HAP-1 (cell line): ENCODE measurements around the gene RFT1.
A peak's percentile ranks its signal among the peaks of the same experiment; 100 is the strongest.

Experiments used
- DNase-seq, 2 experiments: peaks; one replicate each; pipeline ENCODE4 v3.0.0-alpha.2; 2016 to 2020; ENCODE audit warnings: low spot score in 2 of 2
- H3K27me3 ChIP-seq: fragments of 250-450 bp; sonication (Bioruptor Pico); 2 replicates; pipeline ENCODE4 v1.5.1; 2020; ENCODE audit warnings: low read depth, mild to moderate bottlenecking, moderate library complexity
- H3K36me3 ChIP-seq: fragments of 250-450 bp; sonication (Bioruptor Pico); replicated peaks from 2 replicates; pipeline ENCODE4 v1.5.1; 2020; ENCODE audit warnings: mild to moderate bottlenecking
- H3K4me1 ChIP-seq: fragments of 250-450 bp; sonication (Bioruptor Pico); 2 replicates; pipeline ENCODE4 v1.5.1; 2020; ENCODE audit warnings: mild to moderate bottlenecking
- H3K4me3 ChIP-seq: fragments of 250-450 bp; sonication (Bioruptor Pico); 2 replicates; pipeline ENCODE4 v1.5.1; 2020; ENCODE audit warnings: mild to moderate bottlenecking, moderate library complexity
- H3K9me3 ChIP-seq: fragments of 250-450 bp; sonication (Bioruptor Pico); 2 replicates; pipeline ENCODE4 v1.5.1; 2020; ENCODE audit warnings: mild to moderate bottlenecking, moderate library complexity
- in situ Hi-C: fragments of 300-500 bp; cut with MboI; formaldehyde crosslinking; loops from 3 replicates; pipeline ENCODE4 v1.14.3; 2020; ENCODE audit warnings: low sequenced_read_pairs, inconsistent platforms, mixed read lengths

Gene RFT1

DNA sequence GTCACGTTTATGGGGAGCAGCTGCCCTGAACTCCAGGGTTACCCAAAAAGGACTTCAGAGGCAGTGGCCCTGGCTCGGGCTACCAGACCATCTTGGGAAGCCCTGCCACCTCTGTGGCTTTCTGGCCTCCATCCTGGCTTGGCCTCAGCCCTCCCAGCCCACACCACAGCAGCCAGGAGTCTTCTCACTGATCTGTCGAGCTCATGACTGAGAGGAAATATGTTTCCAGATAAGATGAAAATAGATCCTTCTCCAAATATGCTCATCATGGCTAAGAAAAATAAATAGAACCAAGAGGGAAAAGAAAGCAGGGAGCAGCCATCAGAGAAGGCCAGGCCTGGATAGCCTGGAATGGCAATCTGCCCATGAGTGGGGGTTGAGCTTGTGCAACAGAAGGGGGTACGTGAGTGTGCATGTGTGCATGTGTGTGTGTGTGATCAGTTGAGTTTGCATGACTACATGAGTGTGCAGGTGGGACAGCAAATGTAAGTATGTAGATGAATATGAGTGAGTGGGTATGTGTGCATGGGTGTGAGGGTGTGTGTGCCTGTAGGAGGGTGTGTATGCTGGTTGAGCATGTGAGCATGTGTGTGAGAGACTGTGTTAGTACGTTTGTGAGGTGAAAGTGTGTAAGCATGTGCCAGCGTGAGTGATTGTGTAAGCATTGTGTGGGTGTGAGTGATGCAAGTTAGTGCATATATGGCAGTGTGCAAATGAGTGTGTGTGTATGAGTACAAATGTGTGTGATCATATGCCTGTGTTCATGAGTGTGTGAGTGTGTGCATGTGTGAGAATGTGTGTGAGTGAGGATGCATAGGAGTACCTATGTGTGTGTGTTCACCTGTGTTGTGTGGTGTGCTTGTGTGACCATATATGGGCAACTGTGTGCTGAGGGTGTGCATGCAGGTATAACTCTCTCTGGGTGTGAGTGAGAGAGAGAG, 9.9 kb upstream of the RFT1 start:
- H3K27me3 ChIP-seq, result no peaks in the 10 kb centered on the region
- no peaks in the 10 kb centered on the region for H3K36me3 ChIP-seq
- no peaks in the 10 kb centered on the region for H3K9me3 ChIP-seq
- in situ Hi-C loops, result no loop called here
- H3K4me3 ChIP-seq, result no peak overlapping the region
- no peak for DNase-seq
- no peaks in the 10 kb centered on the region for H3K4me1 ChIP-seq

DNA sequence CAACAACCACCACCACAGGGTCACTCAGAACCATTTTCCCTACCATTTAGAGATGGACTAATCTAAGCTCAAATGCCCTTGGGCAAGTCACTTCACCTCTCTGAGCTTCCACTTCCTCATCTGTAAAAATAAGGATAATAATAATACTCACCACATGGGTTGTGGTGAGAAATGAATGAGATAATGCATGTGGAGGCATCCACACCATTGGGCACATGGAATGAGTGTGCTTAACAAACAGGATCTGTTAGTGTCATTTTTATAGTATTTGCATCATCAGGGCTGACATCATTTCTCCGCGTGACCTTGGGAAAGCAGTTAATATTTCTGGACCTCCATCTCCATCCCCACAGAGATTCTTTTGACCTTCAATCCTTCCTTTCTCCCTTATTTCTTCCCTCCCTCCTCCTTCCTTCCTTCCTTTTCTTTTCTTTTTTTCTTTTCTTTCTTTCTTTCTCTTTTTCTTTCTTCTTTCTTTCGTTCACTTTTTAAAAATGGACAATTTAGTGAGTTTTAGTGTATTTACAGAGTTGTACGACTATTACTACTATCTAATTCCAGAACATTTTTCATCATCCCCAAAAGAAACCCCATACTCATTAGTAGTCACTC, 7.7 kb upstream of the RFT1 start:
- in situ Hi-C loops, result no loop called here
- Histone ChIP-seq H3K4me3 (no peak overlapping the region), H3K36me3 (no peaks in the 10 kb centered on the region), H3K4me1 (no peaks in the 10 kb centered on the region), H3K9me3 (no peaks in the 10 kb centered on the region), H3K27me3 (no peaks in the 10 kb centered on the region)
- DNase-seq, result no peak

DNA sequence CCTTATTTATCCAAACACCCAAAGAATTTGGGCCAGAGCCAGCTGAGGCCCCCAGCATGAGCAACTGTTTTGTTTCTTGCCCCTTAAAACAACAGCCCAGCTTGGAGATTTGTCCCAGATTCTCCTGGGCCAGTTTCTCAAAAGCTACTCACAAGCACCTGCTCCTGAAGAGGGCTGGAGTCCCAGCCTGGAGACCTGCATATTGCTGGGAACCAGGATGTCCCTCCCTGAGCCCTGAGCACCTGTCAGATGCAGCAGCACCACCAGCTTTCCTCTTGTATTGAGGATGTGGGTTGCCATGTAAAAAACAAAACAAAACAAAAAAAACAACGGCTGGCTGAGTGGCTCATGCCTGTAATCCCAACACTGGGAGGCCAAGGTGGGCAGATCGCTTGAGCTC, 7.0 kb upstream of the RFT1 start:
- in situ Hi-C loops, result no loop called here
- no peaks in the 10 kb centered on the region for H3K9me3 ChIP-seq
- H3K36me3 ChIP-seq, result no peaks in the 10 kb centered on the region
- H3K4me1 ChIP-seq, result no peaks in the 10 kb centered on the region
- no peak overlapping the region for H3K4me3 ChIP-seq
- no peaks in the 10 kb centered on the region for H3K27me3 ChIP-seq
- DNase-seq, result no peak

DNA sequence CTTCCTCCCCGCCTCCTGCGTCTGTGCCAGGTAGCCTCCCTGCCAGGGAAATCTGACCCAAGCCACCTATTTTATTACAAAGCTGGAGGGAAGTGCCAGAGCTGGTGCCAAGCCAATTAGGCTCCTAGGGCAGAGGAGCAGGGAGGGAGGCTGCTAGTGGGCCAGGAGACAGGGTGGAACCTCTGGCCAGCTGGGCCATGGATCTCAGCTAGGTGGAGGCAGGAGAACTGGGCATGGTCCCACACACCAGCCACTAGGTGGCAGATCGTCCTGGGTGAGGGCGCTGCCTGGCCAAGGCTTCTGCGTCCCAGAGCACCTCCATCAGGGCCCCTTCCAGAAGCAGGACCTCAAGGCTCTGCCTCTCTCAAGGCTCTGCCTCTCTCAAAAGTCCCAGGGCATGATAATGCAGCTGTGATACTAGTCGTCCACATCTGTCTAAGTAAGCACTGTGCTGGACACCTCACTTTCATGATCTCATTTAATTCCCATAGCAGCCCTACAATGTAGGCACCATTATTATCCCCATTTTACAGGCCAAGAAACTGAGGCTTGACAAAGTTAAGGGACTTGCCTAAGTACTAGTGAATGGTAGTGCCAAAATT, 4.5 kb upstream of the RFT1 start:
- no peaks in the 10 kb centered on the region for H3K27me3 ChIP-seq
- no peak overlapping the region for H3K4me3 ChIP-seq
- no peaks in the 10 kb centered on the region for H3K9me3 ChIP-seq
- in situ Hi-C loops, result no loop called here
- no peaks in the 10 kb centered on the region for H3K4me1 ChIP-seq
- peak; percentile 34 to 76 for DNase-seq
- H3K36me3 ChIP-seq, result no peaks in the 10 kb centered on the region; the same call in 1 of the 2 replicates

DNA sequence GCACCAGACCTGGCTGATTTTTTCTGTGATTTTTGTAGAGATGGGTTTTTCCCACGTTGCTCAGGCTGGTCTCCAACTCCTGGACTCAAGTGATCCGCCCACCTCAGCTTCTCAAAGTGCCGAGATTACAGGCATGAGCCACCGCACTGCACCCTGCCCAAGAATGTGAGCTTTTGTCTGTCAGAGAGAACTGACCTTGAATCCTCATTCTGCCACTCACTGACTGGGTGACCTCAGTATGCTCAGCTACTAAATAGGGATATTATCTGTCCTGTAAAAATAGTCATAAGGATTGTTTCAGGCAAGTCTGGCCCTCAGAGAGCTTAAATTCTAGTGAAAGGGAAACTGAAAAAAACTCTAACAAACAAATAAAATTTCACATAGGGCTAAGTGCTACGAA, 2.1 kb upstream of the RFT1 start:
- in situ Hi-C loops, result no loop called here
- Histone ChIP-seq H3K4me3 (no peak overlapping the region), H3K4me1 (peaks cover 7% of the 10 kb centered on the region; the same call in 1 of the 2 replicates)

DNA sequence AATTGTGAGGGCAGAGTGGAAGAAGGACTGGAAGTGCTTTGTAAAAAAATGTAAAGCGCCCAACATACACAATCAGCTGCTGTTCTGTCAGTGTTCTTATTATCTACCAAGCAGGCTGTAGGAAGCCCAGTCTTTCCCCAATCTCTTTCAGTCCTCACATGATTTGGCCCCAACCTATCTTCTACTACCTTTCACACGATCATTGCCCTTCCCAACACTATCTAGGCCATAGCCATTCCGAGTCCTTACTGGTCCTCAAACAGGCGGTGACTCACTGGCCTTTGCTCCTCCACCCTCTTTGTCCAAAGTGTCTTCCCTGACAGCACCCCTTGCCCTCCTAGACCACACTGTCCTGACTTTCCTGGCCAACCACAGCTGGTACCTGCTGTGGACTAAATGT, 861 bp upstream of the RFT1 start:
- peak overlapping the region; percentile 96 for H3K4me3 ChIP-seq
- in situ Hi-C loops, result no loop called here

More for the DNA sequence above, 2.1 kb upstream of the RFT1 start:
- H3K9me3 ChIP-seq, result no peaks in the 10 kb centered on the region
- no peaks in the 10 kb centered on the region for H3K27me3 ChIP-seq
- H3K36me3 ChIP-seq, result no peaks in the 10 kb centered on the region; the same call in 1 of the 2 replicates
- DNase-seq, result no peak

DNA sequence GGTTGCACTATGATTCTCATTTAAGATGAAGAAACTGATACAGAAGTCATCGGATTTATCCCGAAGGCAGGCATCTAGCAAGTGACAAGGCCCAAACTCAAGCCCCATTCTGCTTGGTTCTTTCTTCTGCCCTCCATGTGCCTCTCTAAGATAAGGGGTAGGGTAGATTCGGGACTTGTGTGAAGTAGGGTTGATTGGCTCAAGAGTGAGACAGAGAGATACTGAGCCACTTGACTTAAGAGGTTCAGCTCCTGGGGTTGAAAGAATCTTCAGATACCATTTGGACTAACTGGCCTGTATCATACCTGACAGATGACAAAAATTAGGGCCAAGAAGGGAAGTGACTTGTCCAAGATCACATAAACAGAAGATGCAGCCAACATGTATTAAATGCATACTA, 891 bp downstream of the RFT1 start:
- no peak for DNase-seq
- Histone ChIP-seq H3K27me3 (no peaks in the 10 kb centered on the region), H3K4me3 (peak overlapping the region; percentile 96), H3K4me1 (peaks cover 7% of the 10 kb centered on the region; the same call in 1 of the 2 replicates), H3K9me3 (no peaks in the 10 kb centered on the region), H3K36me3 (peaks cover 16% of the 10 kb centered on the region)
- in situ Hi-C loops, result no loop called here

More for the DNA sequence above, 861 bp upstream of the RFT1 start:
- Histone ChIP-seq H3K36me3 (no peaks in the 10 kb centered on the region; the same call in none of the 2 replicates), H3K9me3 (no peaks in the 10 kb centered on the region), H3K4me1 (peaks cover 7% of the 10 kb centered on the region; the same call in 1 of the 2 replicates), H3K27me3 (no peaks in the 10 kb centered on the region)
- DNase-seq, result no peak

DNA sequence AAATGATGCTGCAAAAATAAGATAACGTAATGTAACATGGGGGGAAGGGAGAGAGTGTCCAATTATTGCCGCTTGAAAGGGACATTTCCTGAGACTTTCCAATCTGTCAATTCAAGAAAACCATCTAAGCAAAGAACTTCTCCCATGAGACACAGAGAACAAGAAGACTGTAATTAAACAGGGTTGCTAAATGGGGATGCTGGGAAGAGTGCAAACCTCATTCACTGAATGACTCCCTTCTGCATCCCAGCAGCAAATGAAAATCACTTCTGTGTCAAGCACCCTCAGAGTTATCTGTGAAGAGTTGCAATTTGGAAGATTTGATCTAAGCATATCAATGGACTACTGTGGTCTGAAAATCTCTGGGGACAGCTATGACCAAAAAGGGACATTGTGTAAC, 3.6 kb downstream of the RFT1 start:
- no peak overlapping the region for H3K4me3 ChIP-seq
- no peak for DNase-seq
- no peaks in the 10 kb centered on the region for H3K27me3 ChIP-seq
- in situ Hi-C loops, result no loop called here
- H3K4me1 ChIP-seq, result peaks cover 7% of the 10 kb centered on the region; the same call in 1 of the 2 replicates
- no peaks in the 10 kb centered on the region for H3K9me3 ChIP-seq
- peaks cover 42% of the 10 kb centered on the region for H3K36me3 ChIP-seq

DNA sequence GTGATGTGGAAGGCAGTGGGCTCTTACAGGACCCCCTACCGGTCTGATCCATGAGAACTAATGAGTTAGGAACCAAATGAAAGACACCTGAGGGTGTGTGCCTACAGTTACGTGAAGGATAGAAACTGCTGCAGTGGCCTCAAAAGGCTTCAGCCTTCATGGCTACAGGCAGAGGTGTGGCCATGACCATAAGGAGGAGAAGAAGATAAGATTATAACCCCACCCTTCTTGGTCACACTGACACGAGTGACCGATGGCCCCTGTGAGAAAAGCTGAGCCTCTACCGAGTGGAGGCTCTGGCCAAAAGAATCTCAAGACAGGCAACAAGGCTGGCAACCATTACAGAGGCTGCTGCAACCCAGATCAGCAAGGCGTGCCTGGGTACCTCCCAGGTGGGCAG, 6.3 kb downstream of the RFT1 start:
- no peaks in the 10 kb centered on the region for H3K9me3 ChIP-seq
- no peak for DNase-seq
- in situ Hi-C loops, result no loop called here
- H3K4me3 ChIP-seq, result no peak overlapping the region
- no peaks in the 10 kb centered on the region for H3K27me3 ChIP-seq
- H3K4me1 ChIP-seq, result peaks cover 1% of the 10 kb centered on the region; the same call in 1 of the 2 replicates
- peaks cover 69% of the 10 kb centered on the region for H3K36me3 ChIP-seq

DNA sequence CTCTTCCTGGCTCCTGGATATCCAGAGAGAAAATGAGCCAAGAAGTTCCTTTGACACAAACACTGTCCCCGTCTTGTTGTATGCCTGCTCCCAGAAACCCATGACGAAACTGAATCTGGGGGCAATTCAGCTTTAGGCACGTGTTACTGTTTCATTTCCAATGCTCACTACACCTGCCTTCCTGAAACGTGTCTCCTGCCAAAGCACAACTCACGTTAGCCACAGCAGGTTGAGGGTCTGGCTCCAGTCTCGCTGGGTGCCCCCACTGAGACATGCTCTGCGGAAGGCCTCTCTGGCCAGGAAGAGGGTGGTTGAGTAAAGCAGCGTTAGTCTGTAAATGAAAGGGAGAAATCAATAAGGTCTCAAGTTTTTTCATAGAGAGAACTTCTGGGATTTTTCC, 6.7 kb downstream of the RFT1 start:
- Histone ChIP-seq H3K27me3 (no peaks in the 10 kb centered on the region), H3K36me3 (peaks cover 72% of the 10 kb centered on the region), H3K4me1 (no peaks in the 10 kb centered on the region), H3K9me3 (no peaks in the 10 kb centered on the region), H3K4me3 (no peak overlapping the region)
- in situ Hi-C loops, result no loop called here
- no peak for DNase-seq

DNA sequence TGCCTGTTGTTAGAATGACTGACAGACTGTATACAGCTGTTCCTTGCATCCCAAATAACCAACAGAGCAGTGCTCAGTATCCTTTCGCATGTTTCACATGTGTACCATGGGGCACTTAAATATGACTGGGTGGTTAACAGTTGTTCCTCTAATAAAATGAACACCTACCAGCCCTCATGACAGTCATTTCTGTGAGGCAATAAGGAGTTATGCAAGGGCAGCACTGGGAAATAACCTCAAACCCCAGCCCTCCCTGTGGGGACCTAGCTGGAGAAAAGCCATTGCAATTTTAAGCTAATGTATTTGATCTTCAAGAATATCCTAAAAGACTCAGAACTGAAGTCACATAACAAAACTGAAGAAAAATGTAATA, 7.3 kb downstream of the RFT1 start:
- DNase-seq, result no peak
- in situ Hi-C loops, result no loop called here
- Histone ChIP-seq H3K27me3 (no peaks in the 10 kb centered on the region), H3K4me1 (no peaks in the 10 kb centered on the region), H3K9me3 (no peaks in the 10 kb centered on the region), H3K4me3 (no peak overlapping the region), H3K36me3 (peaks cover 78% of the 10 kb centered on the region)

DNA sequence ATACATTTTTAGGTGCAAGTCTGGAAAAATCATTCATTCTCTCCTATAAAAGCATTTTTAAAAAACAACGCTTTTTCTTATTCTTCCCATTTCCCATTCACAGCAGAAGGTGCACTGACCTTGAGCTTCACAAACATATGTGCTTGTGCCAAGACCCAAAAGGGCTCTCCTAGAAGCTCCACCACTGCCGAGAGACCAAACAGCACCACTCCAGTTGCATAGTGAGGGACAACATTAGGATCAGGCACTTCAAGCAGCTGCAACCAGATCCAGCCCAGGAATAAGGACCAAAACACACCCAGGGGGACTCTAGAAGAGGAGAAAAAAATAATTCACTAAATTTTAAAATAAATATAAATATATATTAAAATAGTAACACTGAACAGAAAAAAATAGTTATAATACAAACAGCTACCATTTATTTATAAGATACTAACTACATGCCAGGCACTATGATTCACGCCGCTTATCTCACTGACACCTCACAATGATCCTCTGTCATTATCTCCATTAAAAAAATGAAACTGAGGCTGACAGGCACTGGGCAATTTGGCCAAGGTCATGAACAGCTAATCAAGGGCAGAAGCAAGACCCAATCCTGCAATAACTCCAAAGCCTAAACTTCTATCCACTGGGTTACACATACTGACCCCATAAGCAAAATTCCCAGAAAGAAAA, 7.8 kb downstream of the RFT1 start:
- peaks cover 83% of the 10 kb centered on the region for H3K36me3 ChIP-seq
- H3K4me1 ChIP-seq, result no peaks in the 10 kb centered on the region
- H3K4me3 ChIP-seq, result no peak overlapping the region
- DNase-seq, result no peak
- in situ Hi-C loops, result no loop called here
- no peaks in the 10 kb centered on the region for H3K27me3 ChIP-seq
- H3K9me3 ChIP-seq, result no peaks in the 10 kb centered on the region

DNA sequence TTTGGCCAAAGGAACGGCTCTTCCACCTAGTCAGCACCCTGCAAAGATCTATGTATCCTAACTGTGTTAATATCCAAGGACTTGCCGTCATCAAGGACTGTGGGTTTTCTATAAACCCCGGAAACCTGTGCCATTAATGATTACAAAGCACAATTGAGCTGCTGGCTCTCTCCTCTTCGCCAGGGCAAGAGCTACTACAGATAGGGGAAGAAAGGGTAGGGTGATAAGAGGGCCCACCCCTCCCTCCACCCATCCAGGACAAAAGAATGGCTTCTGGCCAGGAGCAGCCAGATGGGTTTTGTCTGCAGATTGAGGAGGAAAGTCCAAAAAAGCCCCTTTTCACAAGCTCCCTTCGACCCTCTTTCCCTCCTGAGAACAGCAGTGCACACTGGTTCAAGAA, 9.9 kb downstream of the RFT1 start:
- no peaks in the 10 kb centered on the region for H3K9me3 ChIP-seq
- in situ Hi-C loops, result no loop called here
- no peak for DNase-seq
- H3K27me3 ChIP-seq, result no peaks in the 10 kb centered on the region
- H3K4me3 ChIP-seq, result no peak overlapping the region
- no peaks in the 10 kb centered on the region for H3K4me1 ChIP-seq
- peaks cover 85% of the 10 kb centered on the region for H3K36me3 ChIP-seq
